ENCODE results near the gene CDH11.

- TF ChIP-seq CTCF (IDR thresholded peaks at IDR 0.05) (no peak), POLR2A (IDR thresholded peaks at IDR 0.05; ENCODE audit: low read depth) (no peak), POLR2AphosphoS5 (IDR thresholded peaks at IDR 0.05) (no peak)
These were observed 75.9 kb downstream of the CDH11 start for GRCh38 chr16:65045961-65046360.
